ENCODE results near the gene LSR.

LSR gene

DNA sequence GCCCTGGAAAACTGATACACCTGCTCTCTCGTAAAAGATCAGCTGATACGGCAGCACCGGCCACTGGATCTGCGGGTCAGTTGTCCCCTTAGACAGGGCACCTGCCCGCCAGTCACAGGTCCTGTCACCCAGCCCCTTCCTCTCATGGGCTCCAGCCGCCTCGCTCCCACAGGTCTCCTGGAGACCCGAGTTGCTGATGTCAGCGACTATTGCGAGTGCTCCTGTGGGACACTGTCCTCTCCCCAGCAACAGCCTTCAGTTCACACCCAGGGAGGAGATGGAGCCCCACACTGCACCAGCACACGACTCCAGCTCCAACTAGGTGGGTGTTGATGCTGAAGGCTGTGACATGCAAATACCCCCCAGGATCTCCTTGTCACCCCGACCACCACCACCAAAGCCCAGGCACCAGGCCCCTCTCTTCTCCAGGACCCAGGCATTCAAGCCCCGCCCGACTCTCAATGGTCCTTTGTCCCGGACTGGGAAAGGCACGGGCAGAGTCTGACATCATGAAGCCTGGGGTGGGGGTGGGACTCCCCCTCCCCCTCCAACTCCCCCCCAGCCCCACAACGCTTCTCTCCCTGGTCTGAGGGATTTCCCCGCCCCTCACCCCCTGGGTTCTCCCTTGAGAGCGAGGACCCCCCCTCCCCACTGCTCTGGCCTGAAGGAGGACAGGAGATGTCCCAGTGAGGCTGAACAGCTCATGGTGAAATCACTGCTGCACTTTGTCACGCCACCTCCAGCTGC lies 41.8 kb downstream of the LSR start:
- DNase-seq = no peak

DNA sequence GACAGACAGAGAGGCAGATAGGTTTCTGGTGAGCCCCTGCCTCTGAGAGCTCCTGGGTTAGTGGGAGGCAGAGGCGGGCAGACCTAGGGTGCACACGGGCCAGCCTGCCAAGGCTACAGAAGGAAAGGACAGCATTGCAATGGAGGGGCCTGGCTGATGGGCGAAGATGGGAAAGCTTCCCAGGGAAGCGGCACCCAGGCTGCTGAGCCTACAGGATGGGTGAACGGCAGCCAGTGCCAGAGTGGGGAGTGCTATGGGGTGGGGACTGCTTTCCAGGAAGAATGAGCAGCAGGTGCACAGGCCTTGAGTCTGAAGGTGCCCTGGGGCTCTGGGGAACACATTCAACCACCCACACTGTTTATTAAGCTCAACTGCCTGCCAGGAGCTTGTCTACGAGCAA lies 42.5 kb downstream of the LSR start:
- DNase-seq = no peak

DNA sequence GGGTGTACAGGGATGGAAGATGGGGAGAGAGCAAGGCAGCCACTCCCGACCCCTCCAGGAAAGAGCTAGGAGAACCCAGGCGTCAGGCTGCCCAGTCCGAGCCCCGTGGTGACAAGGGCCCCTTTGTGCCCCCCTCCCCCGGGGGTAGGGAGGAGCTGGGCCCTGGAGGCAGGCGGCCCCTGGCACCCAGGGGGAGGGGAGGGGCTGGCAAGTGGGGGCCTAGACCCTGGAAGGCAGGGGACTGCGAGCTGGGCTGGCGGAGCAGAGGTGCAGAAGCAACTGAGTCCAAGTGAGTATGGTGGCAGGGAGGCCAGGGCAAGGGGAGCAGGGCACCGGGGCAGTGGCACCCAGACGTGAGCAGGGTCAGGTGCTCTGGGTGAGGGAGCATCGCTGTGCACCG lies 43.1 kb downstream of the LSR start, which contains the start of gene MAG:
Gene MAG (plus strand): TSS at position 246 of the 400 bp plus-strand sequence. CDS start 3,248 bp downstream, outside the sequence.
- no peak for DNase-seq

DNA sequence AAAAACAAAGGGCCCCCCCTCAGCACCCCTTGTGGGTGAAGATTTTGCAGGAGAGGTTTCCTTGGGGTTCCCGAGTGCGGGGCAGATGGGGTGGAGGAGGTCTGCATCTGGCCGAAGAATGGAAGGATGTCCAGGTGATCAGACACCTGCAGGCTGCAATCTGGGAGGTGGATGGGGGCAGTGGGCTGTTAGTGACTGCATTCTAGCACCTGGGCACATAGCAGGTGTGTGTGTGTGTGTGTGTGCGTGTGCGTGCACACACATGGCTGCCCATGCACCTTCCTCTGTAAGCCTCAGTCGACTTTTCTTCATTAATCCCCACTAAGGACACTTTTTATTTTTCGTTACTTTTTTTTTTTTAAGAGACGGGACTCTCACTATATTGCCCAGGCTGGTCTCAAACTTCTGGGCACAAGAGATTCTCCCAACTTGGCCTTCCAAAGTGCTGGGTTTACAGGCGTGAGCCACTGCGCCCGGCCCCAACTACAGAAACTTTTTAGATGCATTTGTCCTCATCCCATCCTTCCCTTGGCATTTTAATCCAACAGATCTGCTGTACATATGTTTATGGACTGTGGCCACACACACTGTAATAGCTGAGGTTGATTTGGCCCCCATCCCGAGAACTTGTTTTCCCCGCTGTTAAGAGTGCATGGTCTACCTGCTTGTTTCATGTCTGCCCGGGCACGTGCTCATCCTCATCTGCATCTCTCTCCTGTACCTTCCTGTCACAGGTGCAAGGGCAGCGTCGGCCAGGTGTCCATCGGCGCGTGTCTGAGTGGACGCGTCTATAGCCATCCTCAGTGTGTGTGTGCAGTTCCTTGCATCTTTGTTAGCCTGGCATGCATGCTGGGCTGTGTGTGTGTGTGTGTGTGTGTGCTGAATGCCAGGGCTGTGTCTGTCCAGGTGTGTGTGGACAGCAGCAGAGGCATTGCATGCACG lies 43.9 kb downstream of the LSR start:
- DNase-seq = no peak

DNA sequence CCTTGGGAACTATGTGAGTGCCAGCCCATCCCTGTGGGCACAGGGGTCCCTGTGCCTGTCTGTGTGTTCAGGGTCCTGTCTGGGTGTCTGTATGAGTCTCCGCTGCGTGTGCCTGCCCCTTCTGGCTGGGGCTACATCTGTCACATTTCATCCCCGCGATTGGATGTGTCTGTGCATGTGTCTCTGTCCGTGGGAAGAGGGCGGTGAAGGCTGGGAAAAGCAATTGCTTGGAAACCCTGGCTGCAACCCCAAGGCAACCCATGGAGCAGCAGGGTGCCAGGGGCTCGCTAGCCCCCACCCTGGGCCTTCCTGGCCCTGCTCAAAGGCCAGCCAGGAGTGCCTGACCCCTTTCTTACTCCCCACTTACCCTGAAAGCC lies 44.5 kb downstream of the LSR start:
- no peak for DNase-seq

DNA sequence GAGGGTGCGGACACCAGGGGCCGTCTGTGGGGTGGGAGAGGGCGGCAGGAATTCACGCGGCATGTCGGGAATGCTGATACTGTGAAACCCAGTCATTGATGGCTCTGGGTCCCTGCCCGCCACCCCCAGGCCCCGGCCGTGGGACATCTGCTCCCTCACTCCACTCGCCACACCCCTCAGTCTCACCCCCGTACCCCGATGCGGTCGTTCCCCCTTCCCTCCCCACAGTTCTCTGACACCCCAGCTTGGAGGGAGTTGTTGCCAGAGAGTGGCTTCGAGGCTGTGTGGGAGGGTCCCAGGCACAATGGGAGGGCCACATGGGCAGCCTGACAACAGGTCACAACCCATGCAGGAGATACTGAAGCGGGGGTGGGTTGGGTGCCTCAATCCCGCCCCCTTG lies 45.0 kb downstream of the LSR start:
- no peak for DNase-seq

DNA sequence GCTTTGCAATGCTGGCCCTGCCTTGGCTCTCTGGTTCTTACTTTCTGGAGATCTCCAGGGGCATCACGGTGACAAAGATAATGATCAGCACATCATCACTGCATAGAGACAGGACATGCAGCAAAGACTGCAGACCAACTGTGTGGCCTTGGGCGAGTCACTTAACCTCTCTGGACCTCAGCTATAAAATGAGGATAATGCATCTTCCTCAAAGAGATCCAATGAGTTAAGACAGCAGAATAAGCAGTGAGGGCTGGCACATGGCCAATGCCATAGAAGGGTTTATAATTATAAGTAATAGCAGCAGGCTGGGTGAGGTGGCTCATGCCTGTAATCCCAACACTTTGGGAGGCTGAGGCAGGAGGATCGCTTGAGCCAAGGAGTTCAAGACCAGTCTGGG lies 45.5 kb downstream of the LSR start:
- DNase-seq = no peak

DNA sequence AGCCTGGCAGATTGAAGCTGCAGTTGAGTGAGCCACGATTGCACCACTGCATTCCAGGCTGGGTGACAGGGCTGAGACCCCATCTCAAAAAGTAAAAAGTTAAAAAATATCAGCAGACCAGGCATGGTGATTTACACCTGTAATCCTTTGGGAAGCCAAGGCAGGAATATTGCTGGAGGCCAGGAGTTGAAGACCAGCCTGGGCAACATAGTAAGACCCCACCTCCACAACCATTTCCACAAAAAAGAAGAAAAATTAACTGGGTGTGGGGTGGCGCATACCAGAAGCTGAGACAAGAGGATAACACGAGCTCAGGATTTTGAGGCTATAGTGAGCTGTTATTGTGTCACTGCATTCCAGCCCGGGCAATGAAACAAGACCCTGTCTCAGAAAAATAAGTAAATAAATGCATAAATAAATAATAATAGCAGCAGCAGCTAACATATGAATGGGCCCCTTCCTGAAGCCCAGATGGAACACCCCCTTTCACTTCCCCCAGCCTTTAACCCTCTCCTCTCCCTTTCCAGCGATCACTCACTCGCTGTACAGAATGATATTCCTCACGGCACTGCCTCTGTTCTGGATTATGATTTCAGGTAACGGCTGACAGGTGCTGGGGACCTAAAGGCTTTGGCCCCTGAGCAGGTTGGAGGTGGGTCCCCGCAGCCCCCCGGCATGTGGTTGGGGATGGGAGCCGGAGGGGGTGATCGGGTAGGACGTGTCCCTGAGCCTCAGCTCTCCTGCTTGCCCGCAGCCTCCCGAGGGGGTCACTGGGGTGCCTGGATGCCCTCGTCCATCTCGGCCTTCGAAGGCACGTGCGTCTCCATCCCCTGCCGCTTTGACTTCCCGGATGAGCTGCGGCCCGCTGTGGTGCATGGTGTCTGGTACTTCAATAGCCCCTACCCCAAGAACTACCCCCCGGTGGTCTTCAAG lies 46.3 kb downstream of the LSR start:
- no peak for DNase-seq

DNA sequence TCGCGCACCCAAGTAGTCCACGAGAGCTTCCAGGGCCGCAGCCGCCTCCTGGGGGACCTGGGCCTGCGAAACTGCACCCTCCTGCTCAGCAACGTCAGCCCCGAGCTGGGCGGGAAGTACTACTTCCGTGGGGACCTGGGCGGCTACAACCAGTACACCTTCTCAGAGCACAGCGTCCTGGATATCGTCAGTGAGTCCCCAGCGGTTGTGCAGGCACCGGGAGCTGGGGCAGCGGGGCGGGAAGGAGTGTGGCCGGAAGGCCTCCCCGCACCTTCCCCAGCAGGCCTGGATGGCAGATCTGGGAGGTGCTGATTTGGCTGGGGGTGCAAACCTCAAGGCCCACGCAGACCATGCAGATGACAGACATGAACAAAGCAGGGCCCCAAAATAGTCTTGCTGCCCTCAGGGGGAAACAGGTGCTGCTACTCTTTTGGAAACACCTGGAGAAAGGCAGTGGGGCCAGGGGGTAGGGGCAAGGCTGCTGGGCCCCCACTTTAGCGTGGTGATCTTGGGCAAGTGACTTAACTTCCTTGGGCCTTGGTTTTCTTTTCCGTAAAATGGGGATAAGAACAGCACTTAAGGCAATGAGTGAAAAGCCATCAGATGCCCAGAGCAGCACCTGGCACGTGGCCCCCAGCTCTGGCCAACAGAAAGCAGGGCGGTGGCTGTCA lies 47.1 kb downstream of the LSR start:
- no peak for DNase-seq

DNA sequence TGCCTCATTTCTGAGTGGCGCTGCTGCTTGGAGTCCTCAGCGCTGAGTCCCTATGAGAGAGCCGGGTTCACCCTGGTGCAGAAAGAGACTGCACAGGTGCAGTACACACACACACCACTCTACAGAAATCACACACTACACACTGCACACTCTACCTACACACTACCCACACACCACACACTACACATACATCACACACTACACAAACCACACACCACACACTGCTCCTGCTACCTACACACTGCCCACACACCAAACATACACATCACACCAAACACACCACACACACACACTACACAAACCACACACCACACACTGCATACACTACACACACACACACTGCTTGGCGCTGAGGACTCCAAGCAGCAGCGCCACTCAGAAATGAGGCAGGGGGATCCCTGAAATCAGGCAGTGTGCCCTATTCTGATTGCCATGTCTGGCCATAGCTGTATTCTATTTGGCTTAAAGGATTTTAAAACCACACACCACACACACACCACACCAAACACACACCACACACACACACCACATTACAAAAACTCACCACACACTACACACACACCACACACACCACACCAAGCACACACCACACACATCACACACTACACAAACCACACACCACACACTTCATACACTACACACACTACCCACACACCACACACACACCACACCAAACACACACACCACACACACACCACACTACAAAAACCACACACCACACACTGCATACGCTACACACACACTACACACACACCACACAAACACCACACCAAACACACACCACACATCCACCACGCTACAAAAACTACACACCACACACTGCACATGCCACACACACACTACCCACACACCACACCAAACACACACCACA lies 48.1 kb downstream of the LSR start:
- no peak for DNase-seq

DNA sequence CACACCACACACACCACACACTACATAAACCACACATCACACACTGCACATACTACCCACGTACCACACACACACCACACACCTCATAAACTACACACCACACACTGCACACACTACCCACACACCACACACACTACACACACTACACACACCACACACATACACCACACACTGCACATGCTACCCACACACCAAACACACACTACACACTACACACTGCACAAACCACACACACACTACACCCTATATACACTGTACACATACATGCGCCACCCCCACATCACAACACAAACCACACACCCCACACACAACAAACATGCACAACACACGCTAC lies 48.7 kb downstream of the LSR start:
- no peak for DNase-seq

DNA sequence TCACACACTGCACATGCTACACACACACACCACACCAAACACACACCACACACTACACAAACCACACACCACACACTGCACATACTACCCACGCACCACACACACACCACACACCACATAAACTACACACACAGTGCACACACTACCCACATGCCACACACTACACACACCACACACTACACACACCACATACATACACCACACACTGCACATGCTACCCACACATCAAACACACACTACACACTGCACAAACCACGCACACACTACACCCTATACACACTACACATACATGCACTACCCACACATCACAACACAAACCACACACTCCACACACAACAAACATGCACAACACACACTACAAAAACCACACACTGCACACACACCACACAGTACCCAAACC lies 49.1 kb downstream of the LSR start:
- no peak for DNase-seq

DNA sequence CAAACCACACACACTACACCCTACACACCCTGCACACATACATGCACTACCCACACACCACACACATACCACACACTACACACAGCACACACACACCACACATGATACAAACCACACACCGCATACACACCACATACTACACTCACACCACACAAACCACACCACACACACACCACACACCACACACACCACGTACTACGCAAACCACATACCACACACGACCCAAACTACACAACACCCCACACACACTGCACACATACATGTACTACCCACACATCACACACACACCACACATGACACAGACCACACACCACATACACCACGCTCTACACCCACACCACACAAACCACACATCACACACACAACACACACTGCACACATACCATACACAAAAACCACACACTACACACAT lies 49.8 kb downstream of the LSR start:
- DNase-seq = no peak

DNA sequence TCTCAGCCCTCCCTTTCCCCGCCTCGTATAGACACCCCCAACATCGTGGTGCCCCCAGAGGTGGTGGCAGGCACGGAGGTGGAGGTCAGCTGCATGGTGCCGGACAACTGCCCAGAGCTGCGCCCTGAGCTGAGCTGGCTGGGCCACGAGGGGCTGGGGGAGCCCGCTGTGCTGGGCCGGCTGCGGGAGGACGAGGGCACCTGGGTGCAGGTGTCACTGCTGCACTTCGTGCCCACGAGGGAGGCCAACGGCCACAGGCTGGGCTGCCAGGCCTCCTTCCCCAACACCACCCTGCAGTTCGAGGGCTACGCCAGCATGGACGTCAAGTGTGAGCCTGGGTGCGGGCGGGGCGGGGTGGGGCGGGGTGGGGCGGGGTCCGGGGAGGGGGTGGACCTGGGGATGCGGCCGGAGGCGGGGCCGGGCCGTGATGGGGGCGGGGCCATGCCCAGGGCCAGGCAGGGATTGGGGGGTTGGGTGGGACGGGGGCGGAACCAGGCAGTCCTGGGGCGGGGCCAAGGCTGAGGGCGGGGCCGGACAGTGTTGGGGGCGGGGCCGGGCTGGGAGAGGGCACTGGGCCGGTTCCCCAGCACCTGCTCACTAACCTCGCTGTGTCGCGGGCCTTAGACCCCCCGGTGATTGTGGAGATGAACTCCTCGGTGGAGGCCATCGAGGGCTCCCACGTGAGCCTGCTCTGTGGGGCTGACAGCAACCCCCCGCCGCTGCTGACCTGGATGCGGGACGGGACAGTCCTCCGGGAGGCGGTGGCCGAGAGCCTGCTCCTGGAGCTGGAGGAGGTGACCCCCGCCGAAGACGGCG lies 50.9 kb downstream of the LSR start:
- no peak for DNase-seq

DNA sequence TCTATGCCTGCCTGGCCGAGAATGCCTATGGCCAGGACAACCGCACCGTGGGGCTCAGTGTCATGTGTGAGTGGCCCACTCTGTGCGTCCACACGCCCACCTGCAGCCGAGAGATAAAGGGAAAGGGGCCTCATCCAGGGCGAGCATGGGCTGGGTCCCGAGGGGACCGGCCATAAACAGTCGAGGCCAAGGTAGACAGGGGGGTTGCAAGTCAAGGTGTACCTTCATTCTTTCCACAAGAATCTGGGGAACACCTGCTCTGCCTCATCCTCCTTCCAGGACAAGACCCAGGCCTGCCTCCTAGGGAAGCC lies 51.5 kb downstream of the LSR start:
- no peak for DNase-seq

DNA sequence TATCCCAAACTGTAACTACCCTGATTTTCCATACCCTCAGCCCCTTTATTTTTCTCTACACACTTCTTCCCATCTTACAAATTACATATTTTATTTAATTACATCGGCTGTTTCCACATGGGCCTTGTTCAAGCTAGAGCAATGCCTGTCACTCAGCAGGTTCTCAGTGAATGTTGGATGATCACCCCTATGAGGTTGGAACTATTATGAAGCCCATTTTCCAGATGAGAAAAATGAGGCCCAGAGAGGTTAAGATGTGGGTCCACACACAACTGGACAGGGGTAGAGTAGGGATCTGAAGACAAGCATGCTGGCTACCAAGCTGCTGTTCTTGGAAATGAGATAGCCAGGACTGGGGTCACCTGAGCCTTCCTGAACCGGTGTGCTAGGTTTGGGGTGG lies 53.2 kb downstream of the LSR start:
- DNase-seq = no peak

DNA sequence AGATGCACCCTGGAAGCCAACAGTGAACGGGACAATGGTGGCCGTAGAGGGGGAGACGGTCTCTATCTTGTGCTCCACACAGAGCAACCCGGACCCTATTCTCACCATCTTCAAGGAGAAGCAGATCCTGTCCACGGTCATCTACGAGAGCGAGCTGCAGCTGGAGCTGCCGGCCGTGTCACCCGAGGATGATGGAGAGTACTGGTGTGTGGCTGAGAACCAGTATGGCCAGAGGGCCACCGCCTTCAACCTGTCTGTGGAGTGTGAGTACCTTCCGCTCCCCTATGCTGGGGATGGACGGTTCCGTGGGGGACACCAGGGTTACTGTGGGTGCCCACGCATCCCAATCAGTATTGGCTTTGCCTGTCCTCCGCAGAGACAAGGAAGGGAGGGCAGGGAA lies 53.6 kb downstream of the LSR start:
- DNase-seq = no peak

DNA sequence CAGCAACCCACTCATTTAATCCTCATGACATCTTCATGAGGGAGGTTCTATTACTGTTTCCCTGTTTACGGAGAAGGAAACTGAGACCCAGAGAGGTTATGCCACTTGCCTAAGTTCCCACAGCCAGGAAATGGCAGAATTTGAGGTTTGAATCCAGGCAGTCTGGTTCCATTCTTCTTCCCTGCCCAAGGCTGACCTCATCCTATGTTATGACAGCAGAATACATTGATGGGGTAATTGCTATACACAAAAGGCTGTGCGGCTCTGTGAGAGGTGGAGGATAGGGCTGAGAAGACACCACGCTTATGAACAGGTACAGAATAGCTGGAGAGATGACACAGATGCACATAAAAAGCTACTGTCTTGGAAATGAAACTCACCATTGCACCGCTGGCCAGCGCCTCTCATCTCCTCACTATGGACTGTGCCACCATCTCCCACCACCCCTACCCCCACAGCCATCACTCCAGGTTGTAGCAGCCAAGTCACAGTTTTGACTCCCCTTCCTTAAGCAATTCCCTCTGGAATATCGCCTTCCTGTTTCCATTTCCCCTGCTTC lies 54.6 kb downstream of the LSR start:
- DNase-seq = no peak

DNA sequence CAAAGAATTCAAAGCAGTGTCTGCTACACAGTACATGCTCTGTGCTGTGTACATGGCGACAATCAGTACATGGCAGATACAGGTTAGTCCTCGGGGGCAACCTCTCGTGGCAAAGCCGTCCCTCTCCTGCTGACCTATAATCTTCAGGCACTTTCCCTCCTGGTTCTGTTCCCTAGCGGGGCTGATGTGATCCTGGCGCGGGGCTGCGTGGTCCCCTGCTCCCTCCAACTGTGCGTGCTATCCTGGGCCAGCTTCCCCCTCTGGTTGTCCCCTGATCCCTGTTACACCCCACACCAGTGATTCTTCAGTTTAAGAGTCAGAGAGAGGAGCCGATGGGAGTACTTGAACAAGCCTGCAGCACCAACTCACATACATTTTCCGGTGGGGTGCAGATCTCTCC lies 55.2 kb downstream of the LSR start:
- no peak for DNase-seq

DNA sequence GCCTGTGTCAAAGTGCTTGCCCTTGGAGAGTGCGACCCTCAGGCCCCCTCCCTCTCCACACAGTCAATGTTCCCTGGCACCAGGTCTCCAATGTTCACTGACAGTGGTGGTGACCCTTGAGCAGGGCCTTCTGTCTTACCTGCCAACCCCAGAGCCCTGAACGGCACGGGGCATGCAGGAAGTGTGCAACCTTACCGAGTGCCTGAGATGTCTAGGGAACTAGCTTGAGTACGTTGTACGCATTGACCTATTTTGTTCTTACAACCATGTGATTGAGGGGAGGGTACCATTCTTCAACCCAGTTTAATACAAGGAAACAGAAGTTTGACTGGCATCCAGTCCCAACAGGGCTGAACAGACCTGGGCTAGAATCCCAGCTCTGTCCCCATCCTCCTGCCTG lies 56.4 kb downstream of the LSR start:
- DNase-seq = no peak

All from amniotic stem cell (primary cell).